Measurements from ENCODE around the gene TMC1.
"Not testable (repeated sequence)": the region's sequence is repeated elsewhere in the genome, so short reads cannot be mapped to it uniquely, and the experiment has no call there.

Gene TMC1

GRCh38 chr9:72800328-72800994 lies 279.1 kb downstream of the TMC1 start:
- no peaks in the 10 kb centered on the region for H3K79me1 ChIP-seq (replicated peaks; ENCODE audit: low read length, poor library complexity, severe bottlenecking)
- no peak overlapping the region for H2AK5ac ChIP-seq (ENCODE audit: low read length, severe bottlenecking)
- no peak overlapping the region for H3K14ac ChIP-seq (ENCODE audit: low read length in 2 of 2)
- no peak for DNase-seq
- no peak overlapping the region for H2BK12ac ChIP-seq (ENCODE audit: low read length in 2 of 2)
- H2BK5ac ChIP-seq (ENCODE audit: low read depth, low read length, poor library complexity, severe bottlenecking): no peak overlapping the region
- no peak overlapping the region for H2AFZ ChIP-seq (ENCODE audit: low read depth, low read length)
- H3K23ac ChIP-seq (ENCODE audit: low read length in 2 of 2): no peak overlapping the region
- no peak overlapping the region for H4K91ac ChIP-seq (ENCODE audit: low read length)
- no peak overlapping the region for H3K4me2 ChIP-seq (ENCODE audit: low read length, poor library complexity, severe bottlenecking)
- H3K4me1 ChIP-seq (ENCODE audit: control insufficient read depth, insufficient read depth, low read depth, low read length): no peaks in the 10 kb centered on the region
- no peak overlapping the region for H2BK120ac ChIP-seq (ENCODE audit: low read depth, low read length)
- no peaks in the 10 kb centered on the region for H3K27me3 ChIP-seq (ENCODE audit: control insufficient read depth in 1 of 2, insufficient read depth in 1 of 2, low read length in 2 of 2)
- no peak overlapping the region for H3K27ac ChIP-seq (ENCODE audit: low read length, poor library complexity, severe bottlenecking)
- no peak overlapping the region for H3K9ac ChIP-seq (ENCODE audit: low read length)
- 82% methylated on average over 5 of the region's 5 CpGs for WGBS
- no peak overlapping the region for H3K4ac ChIP-seq (ENCODE audit: low read depth in 1 of 2, low read length in 2 of 2)
- H3K4me3 ChIP-seq (ENCODE audit: insufficient read depth in 1 of 2, low read depth in 1 of 2, low read length in 2 of 2): no peak overlapping the region
- no peak overlapping the region for H3K18ac ChIP-seq (ENCODE audit: low read depth in 1 of 2, low read length in 2 of 2)
- H3K9me3 ChIP-seq (ENCODE audit: control insufficient read depth, low read length): peaks cover 8% of the 10 kb centered on the region
- H2BK15ac ChIP-seq (ENCODE audit: low read depth, poor library complexity, severe bottlenecking): no peak overlapping the region
- H3K36me3 ChIP-seq (ENCODE audit: control insufficient read depth in 1 of 2, insufficient read depth in 2 of 2, low read depth in 1 of 2, low read length in 2 of 2): no peaks in the 10 kb centered on the region
- no peak overlapping the region for H4K8ac ChIP-seq (ENCODE audit: low read length)

GRCh38 chr9:72805238-72805637 lies 283.8 kb downstream of the TMC1 start:
- Histone ChIP-seq H3K9ac (ENCODE audit: low read length) (no peak overlapping the region), H3K4me2 (ENCODE audit: low read length, poor library complexity, severe bottlenecking) (no peak overlapping the region)

GRCh38 chr9:72806313-72806809 lies 285.0 kb downstream of the TMC1 start:
- not testable (repeated sequence) for H2AK5ac ChIP-seq (ENCODE audit: low read length, severe bottlenecking); H3K27me3 ChIP-seq (ENCODE audit: control insufficient read depth in 1 of 2, insufficient read depth in 1 of 2, low read length in 2 of 2); H3K36me3 ChIP-seq (ENCODE audit: control insufficient read depth in 1 of 2, insufficient read depth in 2 of 2, low read depth in 1 of 2, low read length in 2 of 2); H3K4me3 ChIP-seq (ENCODE audit: insufficient read depth in 1 of 2, low read depth in 1 of 2, low read length in 2 of 2); H3K23ac ChIP-seq (ENCODE audit: low read length in 2 of 2); H2BK15ac ChIP-seq (ENCODE audit: low read depth, poor library complexity, severe bottlenecking); H3K9me3 ChIP-seq (ENCODE audit: control insufficient read depth, low read length); H3K18ac ChIP-seq (ENCODE audit: low read depth in 1 of 2, low read length in 2 of 2); H2AFZ ChIP-seq (ENCODE audit: low read depth, low read length); H4K8ac ChIP-seq (ENCODE audit: low read length); H3K9ac ChIP-seq (ENCODE audit: low read length); H3K4me1 ChIP-seq (ENCODE audit: control insufficient read depth, insufficient read depth, low read depth, low read length); H3K4ac ChIP-seq (ENCODE audit: low read depth in 1 of 2, low read length in 2 of 2); DNase-seq; H4K91ac ChIP-seq (ENCODE audit: low read length); H2BK5ac ChIP-seq (ENCODE audit: low read depth, low read length, poor library complexity, severe bottlenecking); H3K79me1 ChIP-seq (replicated peaks; ENCODE audit: low read length, poor library complexity, severe bottlenecking); H2BK12ac ChIP-seq (ENCODE audit: low read length in 2 of 2); H3K27ac ChIP-seq (ENCODE audit: low read length, poor library complexity, severe bottlenecking); H3K4me2 ChIP-seq (ENCODE audit: low read length, poor library complexity, severe bottlenecking); H2BK120ac ChIP-seq (ENCODE audit: low read depth, low read length); H3K14ac ChIP-seq (ENCODE audit: low read length in 2 of 2)
- WGBS: 94% methylated on average over 22 of the region's 35 CpGs

More at GRCh38 chr9:72805238-72805637, 283.8 kb downstream of the TMC1 start:
- H3K4me3 ChIP-seq (ENCODE audit: insufficient read depth in 1 of 2, low read depth in 1 of 2, low read length in 2 of 2): no peak overlapping the region
- no peak overlapping the region for H2BK15ac ChIP-seq (ENCODE audit: low read depth, poor library complexity, severe bottlenecking)
- no peak for DNase-seq
- H3K9me3 ChIP-seq (ENCODE audit: control insufficient read depth, low read length): no peaks in the 10 kb centered on the region
- 55% methylated on average over 1 of the region's 1 CpG for WGBS
- H3K18ac ChIP-seq (ENCODE audit: low read depth in 1 of 2, low read length in 2 of 2): no peak overlapping the region
- H3K4ac ChIP-seq (ENCODE audit: low read depth in 1 of 2, low read length in 2 of 2): no peak overlapping the region
- H4K91ac ChIP-seq (ENCODE audit: low read length): no peak overlapping the region
- H2BK120ac ChIP-seq (ENCODE audit: low read depth, low read length): no peak overlapping the region
- no peak overlapping the region for H2AK5ac ChIP-seq (ENCODE audit: low read length, severe bottlenecking)
- no peaks in the 10 kb centered on the region for H3K27me3 ChIP-seq (ENCODE audit: control insufficient read depth in 1 of 2, insufficient read depth in 1 of 2, low read length in 2 of 2)
- no peak overlapping the region for H2BK12ac ChIP-seq (ENCODE audit: low read length in 2 of 2)
- H3K36me3 ChIP-seq (ENCODE audit: control insufficient read depth in 1 of 2, insufficient read depth in 2 of 2, low read depth in 1 of 2, low read length in 2 of 2): no peaks in the 10 kb centered on the region
- no peak overlapping the region for H4K8ac ChIP-seq (ENCODE audit: low read length)
- no peak overlapping the region for H2BK5ac ChIP-seq (ENCODE audit: low read depth, low read length, poor library complexity, severe bottlenecking)
- H2AFZ ChIP-seq (ENCODE audit: low read depth, low read length): no peak overlapping the region
- H3K14ac ChIP-seq (ENCODE audit: low read length in 2 of 2): no peak overlapping the region
- no peak overlapping the region for H3K27ac ChIP-seq (ENCODE audit: low read length, poor library complexity, severe bottlenecking)
- H3K4me1 ChIP-seq (ENCODE audit: control insufficient read depth, insufficient read depth, low read depth, low read length): no peaks in the 10 kb centered on the region
- H3K23ac ChIP-seq (ENCODE audit: low read length in 2 of 2): no peak overlapping the region
- no peaks in the 10 kb centered on the region for H3K79me1 ChIP-seq (replicated peaks; ENCODE audit: low read length, poor library complexity, severe bottlenecking)

GRCh38 chr9:72807765-72808445 lies 286.5 kb downstream of the TMC1 start:
- Histone ChIP-seq H3K9ac (ENCODE audit: low read length) (no peak overlapping the region), H3K23ac (ENCODE audit: low read length in 2 of 2) (no peak overlapping the region), H3K4me2 (ENCODE audit: low read length, poor library complexity, severe bottlenecking) (no peak overlapping the region), H2BK5ac (ENCODE audit: low read depth, low read length, poor library complexity, severe bottlenecking) (no peak overlapping the region), H4K91ac (ENCODE audit: low read length) (no peak overlapping the region), H3K4me3 (ENCODE audit: insufficient read depth in 1 of 2, low read depth in 1 of 2, low read length in 2 of 2) (no peak overlapping the region), H3K36me3 (ENCODE audit: control insufficient read depth in 1 of 2, insufficient read depth in 2 of 2, low read depth in 1 of 2, low read length in 2 of 2) (no peaks in the 10 kb centered on the region), H2BK12ac (ENCODE audit: low read length in 2 of 2) (no peak overlapping the region), H3K18ac (ENCODE audit: low read depth in 1 of 2, low read length in 2 of 2) (no peak overlapping the region), H2AFZ (ENCODE audit: low read depth, low read length) (no peak overlapping the region), H4K8ac (ENCODE audit: low read length) (no peak overlapping the region), H3K4ac (ENCODE audit: low read depth in 1 of 2, low read length in 2 of 2) (no peak overlapping the region), H3K27ac (ENCODE audit: low read length, poor library complexity, severe bottlenecking) (no peak overlapping the region), H3K27me3 (ENCODE audit: control insufficient read depth in 1 of 2, insufficient read depth in 1 of 2, low read length in 2 of 2) (no peaks in the 10 kb centered on the region), H3K9me3 (ENCODE audit: control insufficient read depth, low read length) (no peaks in the 10 kb centered on the region), H3K4me1 (ENCODE audit: control insufficient read depth, insufficient read depth, low read depth, low read length) (no peaks in the 10 kb centered on the region), H2BK120ac (ENCODE audit: low read depth, low read length) (no peak overlapping the region), H2BK15ac (ENCODE audit: low read depth, poor library complexity, severe bottlenecking) (no peak overlapping the region), H3K14ac (ENCODE audit: low read length in 2 of 2) (no peak overlapping the region), H2AK5ac (ENCODE audit: low read length, severe bottlenecking) (no peak overlapping the region), H3K79me1 (replicated peaks; ENCODE audit: low read length, poor library complexity, severe bottlenecking) (no peaks in the 10 kb centered on the region)
- 83% methylated on average over 2 of the region's 2 CpGs for WGBS
- no peak for DNase-seq

Data from mesenchymal stem cell (in vitro differentiated cells and primary cell).